CD14-positive monocyte (primary cell): ENCODE data around the gene GRIN3B. TPM values are rescaled to one million over a fixed set of nuclear protein-coding genes. Genes with fewer than 3 reads are reported as not detected.

Experiments
- DNase-seq, 3 donors: peaks; one replicate each; pipeline ENCODE4 v3.0.0-alpha.2; 2011 to 2022
- H2AFZ ChIP-seq: 2 replicates; pipeline ENCODE4 v1.6.0; 2012; ENCODE audit warnings: mild to moderate bottlenecking, low read depth, low read length, inconsistent platforms; ENCODE audit not compliant: insufficient read depth, poor library complexity, severe bottlenecking
- H3K27ac ChIP-seq, 2 donors: 1 replicate in 1 of 2; 2 replicates in 1 of 2; pipeline ENCODE4 v1.5.1; 2012 to 2013; ENCODE audit warnings: low read length in 2 of 2, control low read depth in 1 of 2, inconsistent platforms in 1 of 2, low read depth in 1 of 2, mild to moderate bottlenecking in 1 of 2
- H3K27me3 ChIP-seq, 2 donors: one replicate each; pipeline versions ENCODE4 v1.6.0 to v1.6.1; 2011 to 2013; ENCODE audit warnings: low read length in 2 of 2; ENCODE audit not compliant: control insufficient read depth in 2 of 2, insufficient read depth in 2 of 2
- H3K36me3 ChIP-seq, 2 donors: replicated peaks in 1 of 2; 1 replicate in 1 of 2; 2 replicates in 1 of 2; pipeline versions ENCODE4 v1.5.1 to v1.6.1; 2012 to 2013; ENCODE audit warnings: low read length in 2 of 2, control low read depth in 1 of 2, inconsistent platforms in 1 of 2, mild to moderate bottlenecking in 1 of 2; ENCODE audit not compliant: insufficient read depth in 2 of 2, control insufficient read depth in 1 of 2
- H3K4me1 ChIP-seq, 2 donors: 1 replicate in 1 of 2; 2 replicates in 1 of 2; pipeline versions ENCODE4 v1.5.1 to v1.6.1; 2012 to 2013; ENCODE audit warnings: low read length in 2 of 2, control low read depth in 1 of 2, inconsistent platforms in 1 of 2, mild to moderate bottlenecking in 1 of 2, moderate library complexity in 1 of 2; ENCODE audit not compliant: insufficient read depth in 2 of 2, control insufficient read depth in 1 of 2
- H3K4me2 ChIP-seq: replicated peaks from 2 replicates; pipeline ENCODE3; 2012; ENCODE audit warnings: low read length, moderate library complexity, mild to moderate bottlenecking; ENCODE audit not compliant: poor library complexity, severe bottlenecking; ENCODE audit errors: extremely low read depth
- H3K4me3 ChIP-seq, 3 experiments: fragments of 200-600 bp in 1 of 3; sonication (generic) in 1 of 3; replicated peaks in 1 of 3; 1 replicate in 2 of 3; 2 replicates in 1 of 3; pipeline ENCODE4 v1.5.1; 2011 to 2013; ENCODE audit warnings: low read length in 3 of 3, mild to moderate bottlenecking in 3 of 3, control low read depth in 2 of 3, low read depth in 2 of 3, inconsistent platforms in 1 of 3, moderate library complexity in 1 of 3
- H3K79me2 ChIP-seq: 2 replicates; pipeline ENCODE4 v1.6.0; 2012; ENCODE audit warnings: mild to moderate bottlenecking, control low read depth, inconsistent platforms, low read length, moderate library complexity; ENCODE audit not compliant: insufficient read depth
- H3K9ac ChIP-seq: 2 replicates; pipeline ENCODE4 v1.6.0; 2017; ENCODE audit warnings: low read length, mild to moderate bottlenecking; ENCODE audit not compliant: insufficient read depth, poor library complexity, severe bottlenecking
- H3K9me3 ChIP-seq, 2 donors: replicated peaks in 1 of 2; 1 replicate in 1 of 2; 2 replicates in 1 of 2; pipeline versions ENCODE4 v1.5.1 to v1.6.1; 2012 to 2013; ENCODE audit warnings: low read length in 2 of 2, control low read depth in 1 of 2; ENCODE audit not compliant: control insufficient read depth in 1 of 2, insufficient read depth in 1 of 2
- H4K20me1 ChIP-seq: 2 replicates; pipeline ENCODE4 v1.6.0; 2012; ENCODE audit warnings: mild to moderate bottlenecking, low read length, control low read depth, moderate library complexity; ENCODE audit not compliant: insufficient read depth
- H3K27ac Mint-ChIP-seq, 7 donors: one replicate each; pipeline ENCODE4 v1.8.0; 2020; ENCODE audit warnings: mild to moderate bottlenecking in 7 of 7, mixed read lengths in 7 of 7, moderate library complexity in 6 of 7, inconsistent platforms in 2 of 7
- H3K27me3 Mint-ChIP-seq, 3 donors: one replicate each; pipeline ENCODE4 v1.8.0; 2021 to 2022; ENCODE audit warnings: low read depth in 3 of 3, mild to moderate bottlenecking in 3 of 3, mixed read lengths in 3 of 3, moderate library complexity in 3 of 3, inconsistent platforms in 1 of 3
- H3K36me3 Mint-ChIP-seq, 2 donors: one replicate each; pipeline ENCODE4 v1.8.0; 2020; ENCODE audit warnings: mixed read lengths in 2 of 2, inconsistent platforms in 1 of 2, mild to moderate bottlenecking in 1 of 2
- H3K4me1 Mint-ChIP-seq: one replicate; pipeline ENCODE4 v1.8.0; 2020; ENCODE audit warnings: mild to moderate bottlenecking, mixed read lengths
- H3K4me3 Mint-ChIP-seq, 2 donors: one replicate each; pipeline ENCODE4 v1.8.0; 2020; ENCODE audit warnings: mild to moderate bottlenecking in 2 of 2, mixed read lengths in 2 of 2, moderate library complexity in 1 of 2
- H3K9me3 Mint-ChIP-seq, 7 donors: one replicate each; pipeline ENCODE4 v1.8.0; 2020 to 2022; ENCODE audit warnings: mixed read lengths in 7 of 7, mild to moderate bottlenecking in 6 of 7, moderate library complexity in 6 of 7, inconsistent platforms in 2 of 7
- WGBS: methylation state at CpG from one replicate; pipeline ENCODE4 v1.1.5; 2013; ENCODE audit warnings: missing lambda C conversion rate; ENCODE audit not compliant: insufficient coverage; 5-methylcytosine and 5-hydroxymethylcytosine counted together
- intact Hi-C, 2 donors: fragments of 100-400 bp; cut with micrococcal nuclease; formaldehyde crosslinking; loops; one replicate each; pipeline versions ENCODE4 v1.15.0 to v1.15.1; 2023
- polyA plus RNA-seq, 3 donors: library from polyadenylated mRNA; depleted of rRNA in 1 of 3; unstranded in 2 of 3; stranded (reverse) in 1 of 3; fragments of 300-500 nt in 2 of 3; fragments of >200 nt in 1 of 3; fragmentation: Illumina TruSeq in 2 of 3; gene quantifications; 1 replicate in 2 of 3; 2 replicates in 1 of 3; pipeline ENCODE4 v1.2.3, GENCODE V29; 2012 to 2021
- TF ChIP-seq, protein P1 (sequence below): fragments of 200-600 bp; IDR thresholded peaks from one replicate; pipeline ENCODE4 v1.8.0; 2022; ENCODE audit warnings: antibody characterized with exemption, mild to moderate bottlenecking

GRIN3B gene
- polyA plus RNA-seq, 3 donors = 0.13 to 0.27 TPM; not detected in 1

DNA sequence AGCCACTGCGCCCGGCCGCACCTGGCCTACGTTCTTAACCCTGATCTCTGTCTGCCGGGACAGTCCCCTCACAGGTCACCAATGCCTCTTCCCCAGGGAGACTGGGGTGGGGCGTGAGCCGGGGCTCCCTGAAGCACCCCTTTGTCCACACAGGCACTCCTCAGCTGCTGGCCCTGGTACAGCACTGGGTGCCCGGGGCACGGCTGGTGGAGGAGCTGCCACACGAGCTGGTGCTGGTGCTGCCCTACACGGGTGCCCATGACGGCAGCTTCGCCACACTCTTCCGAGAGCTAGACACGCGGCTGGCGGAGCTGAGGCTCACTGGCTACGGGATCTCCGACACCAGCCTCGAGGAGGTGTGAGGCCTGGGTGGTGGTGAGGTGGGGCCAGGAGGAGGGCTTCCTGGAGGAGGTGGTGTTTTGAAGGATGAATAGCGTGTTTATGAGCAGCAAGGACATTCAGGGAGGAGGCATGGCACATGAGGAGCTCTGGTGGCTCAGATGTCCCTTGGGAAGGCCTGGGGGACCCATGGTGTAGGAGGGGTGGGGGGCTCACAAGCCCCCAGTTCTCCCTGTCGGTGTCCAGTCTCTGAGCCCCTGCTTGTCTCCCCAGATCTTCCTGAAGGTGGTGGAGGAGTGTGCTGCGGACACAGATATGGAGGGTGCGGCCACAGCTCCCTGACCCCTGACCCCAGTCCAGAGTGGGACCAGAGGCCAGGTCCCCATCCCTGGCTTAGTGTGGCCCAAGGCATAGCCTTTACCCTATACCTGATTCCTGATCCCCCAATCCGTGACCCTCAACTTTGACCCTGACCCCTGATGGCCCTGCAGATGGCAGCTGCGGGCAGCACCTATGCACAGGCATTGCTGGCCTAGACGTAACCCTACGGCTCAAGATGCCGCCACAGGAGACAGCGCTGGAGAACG, 53.2 kb downstream of the GRIN3B start:
- Histone ChIP-seq H2AFZ (no peak overlapping the region), H3K79me2 (no peaks in the 10 kb centered on the region), H3K36me3 (peaks cover 48 to 73% of the 10 kb centered on the region in 2 donors), H4K20me1 (peaks cover 15% of the 10 kb centered on the region), H3K4me3 (no peak overlapping the region), H3K9ac (no peak overlapping the region), H3K27ac (no peak overlapping the region), H3K4me1 (no peaks in the 10 kb centered on the region), H3K4me2 (no peak overlapping the region), H3K27me3 (no peaks in the 10 kb centered on the region), H3K9me3 (peaks cover 20 to 21% of the 10 kb centered on the region in 2 donors)
- no peak for DNase-seq
- H3K4me1 Mint-ChIP-seq = peaks cover 3% of the 10 kb centered on the region
- H3K9me3 Mint-ChIP-seq = peaks cover 17 to 33% (median 24%) of the 10 kb centered on the region in 7 donors
- TF ChIP-seq, protein P1, sequence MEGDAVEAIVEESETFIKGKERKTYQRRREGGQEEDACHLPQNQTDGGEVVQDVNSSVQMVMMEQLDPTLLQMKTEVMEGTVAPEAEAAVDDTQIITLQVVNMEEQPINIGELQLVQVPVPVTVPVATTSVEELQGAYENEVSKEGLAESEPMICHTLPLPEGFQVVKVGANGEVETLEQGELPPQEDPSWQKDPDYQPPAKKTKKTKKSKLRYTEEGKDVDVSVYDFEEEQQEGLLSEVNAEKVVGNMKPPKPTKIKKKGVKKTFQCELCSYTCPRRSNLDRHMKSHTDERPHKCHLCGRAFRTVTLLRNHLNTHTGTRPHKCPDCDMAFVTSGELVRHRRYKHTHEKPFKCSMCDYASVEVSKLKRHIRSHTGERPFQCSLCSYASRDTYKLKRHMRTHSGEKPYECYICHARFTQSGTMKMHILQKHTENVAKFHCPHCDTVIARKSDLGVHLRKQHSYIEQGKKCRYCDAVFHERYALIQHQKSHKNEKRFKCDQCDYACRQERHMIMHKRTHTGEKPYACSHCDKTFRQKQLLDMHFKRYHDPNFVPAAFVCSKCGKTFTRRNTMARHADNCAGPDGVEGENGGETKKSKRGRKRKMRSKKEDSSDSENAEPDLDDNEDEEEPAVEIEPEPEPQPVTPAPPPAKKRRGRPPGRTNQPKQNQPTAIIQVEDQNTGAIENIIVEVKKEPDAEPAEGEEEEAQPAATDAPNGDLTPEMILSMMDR = no peak
- 94% methylated on average over 30 of the region's 31 CpGs for WGBS
- peaks cover 0 to 9% (median 0%) of the 10 kb centered on the region in 3 donors for H3K27me3 Mint-ChIP-seq
- intact Hi-C loops = no loop called here
- no peak overlapping the region for H3K4me3 Mint-ChIP-seq
- peak overlapping the region in 1 of 7 donors; percentile 11 for H3K27ac Mint-ChIP-seq
- peaks cover 53 to 63% of the 10 kb centered on the region in 2 donors for H3K36me3 Mint-ChIP-seq

DNA sequence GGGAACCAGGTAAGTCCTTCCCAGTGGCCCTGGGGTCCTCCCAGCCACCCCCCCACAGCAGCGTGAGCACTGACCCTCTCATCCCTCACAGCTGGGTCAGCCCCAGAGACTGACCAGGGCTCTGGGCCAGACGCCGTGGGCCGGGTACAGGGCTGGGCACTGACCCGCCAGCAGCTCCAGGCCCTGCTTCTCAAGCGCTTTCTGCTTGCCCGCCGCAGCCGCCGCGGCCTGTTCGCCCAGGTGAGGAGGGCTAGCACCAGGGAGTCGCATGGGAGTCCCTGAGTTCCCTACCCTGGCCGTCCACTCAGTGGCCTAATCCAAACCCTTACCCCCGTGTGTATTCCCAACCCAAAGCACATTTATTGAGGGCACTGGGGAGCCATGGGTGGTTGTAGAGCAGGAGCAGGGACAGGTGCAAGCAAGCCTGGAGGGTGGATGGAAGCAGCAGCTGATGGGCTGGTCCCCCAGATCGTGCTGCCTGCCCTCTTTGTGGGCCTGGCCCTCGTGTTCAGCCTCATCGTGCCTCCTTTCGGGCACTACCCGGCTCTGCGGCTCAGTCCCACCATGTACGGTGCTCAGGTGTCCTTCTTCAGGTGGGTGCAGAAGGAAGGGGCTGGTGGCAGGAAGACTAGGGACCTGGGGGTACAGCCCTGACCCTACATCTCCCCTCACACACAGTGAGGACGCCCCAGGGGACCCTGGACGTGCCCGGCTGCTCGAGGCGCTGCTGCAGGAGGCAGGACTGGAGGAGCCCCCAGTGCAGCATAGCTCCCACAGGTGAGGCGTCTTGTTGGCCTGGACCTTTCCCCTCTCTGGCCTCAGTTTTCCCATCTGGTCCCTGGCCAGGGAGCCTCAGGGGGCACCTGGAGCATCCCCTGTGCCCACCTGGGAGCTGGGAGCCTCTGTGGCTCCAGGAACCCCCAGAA, 54.1 kb downstream of the GRIN3B start:
- peaks cover 56 to 63% of the 10 kb centered on the region in 2 donors for H3K36me3 Mint-ChIP-seq
- DNase-seq = no peak
- peaks cover 3% of the 10 kb centered on the region for H3K4me1 Mint-ChIP-seq
- H3K79me2 ChIP-seq = no peaks in the 10 kb centered on the region
- H3K9ac ChIP-seq = no peak overlapping the region
- no peak overlapping the region for H3K4me2 ChIP-seq
- H3K4me3 ChIP-seq = no peak overlapping the region
- H4K20me1 ChIP-seq = peaks cover 10% of the 10 kb centered on the region
- H3K4me1 ChIP-seq = no peaks in the 10 kb centered on the region
- no peaks in the 10 kb centered on the region for H3K27me3 ChIP-seq
- no peak overlapping the region for H3K27ac ChIP-seq
- peaks cover 52 to 72% of the 10 kb centered on the region in 2 donors for H3K36me3 ChIP-seq
- peaks cover 0 to 9% (median 0%) of the 10 kb centered on the region in 3 donors for H3K27me3 Mint-ChIP-seq
- H3K4me3 Mint-ChIP-seq = no peak overlapping the region
- no peak overlapping the region for H2AFZ ChIP-seq
- peaks cover 17 to 34% (median 28%) of the 10 kb centered on the region in 7 donors for H3K9me3 Mint-ChIP-seq
- H3K9me3 ChIP-seq = peaks cover 21 to 25% of the 10 kb centered on the region in 2 donors
- intact Hi-C loops = no loop called here
- TF ChIP-seq, protein P1 = no peak
- whole genome bisulfite sequencing = 94% methylated on average over 13 of the region's 28 CpGs
- H3K27ac Mint-ChIP-seq = peak overlapping the region in 1 of 7 donors; percentile 30
